GM21737 (cell line): Measurements from ENCODE around the gene RALGPS1.

Experiments used
- ATAC-seq: cut with Tn5 transposase; IDR thresholded peaks from one replicate; pipeline ENCODE4 v1.9.1; 2021; ENCODE audit warnings: mild to moderate bottlenecking, moderate library complexity; ENCODE audit not compliant: unreplicated experiment

The RALGPS1 gene

DNA sequence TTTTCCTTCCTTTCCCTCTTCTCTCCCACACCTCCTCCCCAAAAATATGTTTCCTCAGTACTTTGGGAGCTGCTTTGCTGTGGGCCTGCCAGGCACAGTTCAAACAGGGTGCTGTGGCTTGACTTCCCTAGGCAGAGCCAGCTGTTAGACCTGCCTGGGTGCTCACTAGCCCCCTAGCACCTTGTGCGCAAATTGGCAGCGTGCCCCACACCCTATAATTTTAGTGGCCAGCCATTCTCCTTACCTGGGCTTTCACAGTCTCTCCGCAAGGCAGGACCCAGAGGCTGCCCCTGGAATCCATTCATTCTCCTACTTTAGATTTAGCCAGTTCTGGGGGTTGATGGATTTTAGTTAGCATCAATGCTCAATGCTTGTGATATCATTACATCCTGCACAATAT lies 135.6 kb downstream of the RALGPS1 start:
- no peak for ATAC-seq

GRCh38 chr9:127050591-127051001 lies 136.0 kb downstream of the RALGPS1 start:
- no peak for ATAC-seq

GRCh38 chr9:127051881-127052595 lies 137.5 kb downstream of the RALGPS1 start:
- no peak for ATAC-seq

GRCh38 chr9:127053057-127053821 lies 138.7 kb downstream of the RALGPS1 start:
- ATAC-seq: no peak

DNA sequence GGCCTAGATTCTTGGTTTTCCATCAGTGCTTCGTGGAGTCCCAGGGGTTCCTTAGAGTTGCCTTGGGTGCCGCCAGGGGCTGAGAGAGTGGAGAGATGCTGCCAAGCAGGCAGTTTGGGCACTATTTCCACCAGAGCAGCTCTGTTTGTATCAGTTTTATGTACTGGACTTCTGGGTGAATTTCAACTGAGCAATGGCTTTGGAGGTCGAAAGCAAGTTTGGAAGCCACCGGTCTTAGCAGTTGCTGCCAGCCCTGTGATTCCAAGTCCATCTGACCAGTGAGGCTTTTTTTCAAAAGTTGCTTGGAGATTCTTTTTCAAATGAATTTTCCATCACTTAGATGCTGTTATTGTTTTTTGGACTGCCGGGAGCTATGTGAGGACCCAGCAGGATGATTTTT lies 139.4 kb downstream of the RALGPS1 start:
- ATAC-seq: no peak

GRCh38 chr9:127055745-127056402 lies 141.3 kb downstream of the RALGPS1 start:
- ATAC-seq: no peak

DNA sequence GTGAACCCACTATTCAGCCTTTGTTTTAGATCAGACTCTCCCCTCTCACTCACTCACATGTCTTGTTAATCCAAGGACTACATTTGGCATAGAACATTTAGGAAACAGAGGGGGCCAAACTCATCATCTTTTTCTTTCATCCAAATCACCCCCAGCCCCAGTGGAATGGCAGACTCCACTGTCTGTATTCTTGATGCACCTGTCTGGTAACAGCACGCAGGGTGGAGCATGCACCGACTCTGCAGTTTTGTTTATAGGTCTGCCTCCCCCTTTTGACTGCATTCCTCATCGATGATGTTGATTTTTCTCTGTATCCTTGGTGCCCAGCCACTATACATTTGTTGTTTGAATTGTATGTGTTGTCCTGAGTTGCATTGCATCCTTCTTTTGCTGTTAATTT lies 141.9 kb downstream of the RALGPS1 start:
- ATAC-seq: no peak

DNA sequence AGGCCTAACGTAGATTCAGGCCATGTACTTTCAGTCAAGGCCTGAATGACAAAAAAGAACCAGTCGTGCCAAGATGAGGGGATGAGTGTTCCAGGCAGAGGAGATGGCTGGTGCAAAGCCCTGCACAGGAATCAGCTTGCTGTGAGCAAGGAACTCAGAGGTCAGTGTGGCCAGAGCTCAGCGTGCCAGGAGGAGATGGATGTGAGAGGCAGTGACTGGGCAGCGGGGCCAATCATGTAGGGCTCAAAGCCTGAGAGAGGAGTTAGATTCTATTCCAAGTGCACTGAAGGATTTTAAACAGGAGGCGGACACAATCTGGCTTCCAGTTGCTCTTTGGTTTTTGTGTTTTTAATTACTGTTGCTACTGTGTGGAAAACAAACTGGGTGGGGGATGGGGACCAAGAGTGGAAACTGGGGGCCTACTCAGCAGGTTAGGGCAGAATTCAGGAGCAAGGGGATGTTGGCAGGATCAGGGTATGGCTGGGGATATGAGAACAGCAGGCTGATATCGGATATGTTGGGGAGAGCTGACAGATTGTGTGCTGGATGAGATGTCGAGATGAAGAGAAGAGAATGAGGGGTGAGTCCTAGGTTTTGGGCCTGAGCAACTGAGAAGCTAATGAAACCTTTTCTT lies 143.5 kb downstream of the RALGPS1 start:
- no peak for ATAC-seq

- ATAC-seq: no peak
Observed at GRCh38 chr9:127058645-127059021, 144.1 kb downstream of the RALGPS1 start.

DNA sequence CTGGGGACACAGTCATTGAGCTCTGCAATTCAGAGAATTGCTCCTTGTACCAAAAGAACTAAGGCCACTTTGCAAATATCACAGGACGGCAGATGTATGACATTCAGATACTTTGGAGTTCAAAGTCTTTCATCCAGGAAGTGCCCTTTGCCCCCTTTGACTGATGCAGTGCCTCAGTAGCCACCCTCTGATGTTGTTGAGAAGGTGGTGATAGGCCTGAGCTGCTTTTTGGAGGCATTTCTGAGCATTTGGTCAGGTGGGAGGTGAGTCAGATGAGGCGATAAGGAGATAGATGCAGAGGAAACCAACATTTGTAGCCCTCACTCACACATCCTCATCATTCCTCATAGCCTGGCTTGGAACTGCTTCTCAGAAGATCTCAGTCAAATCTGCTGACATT lies 144.4 kb downstream of the RALGPS1 start:
- no peak for ATAC-seq

GRCh38 chr9:127059765-127060361 lies 145.3 kb downstream of the RALGPS1 start:
- ATAC-seq: no peak

DNA sequence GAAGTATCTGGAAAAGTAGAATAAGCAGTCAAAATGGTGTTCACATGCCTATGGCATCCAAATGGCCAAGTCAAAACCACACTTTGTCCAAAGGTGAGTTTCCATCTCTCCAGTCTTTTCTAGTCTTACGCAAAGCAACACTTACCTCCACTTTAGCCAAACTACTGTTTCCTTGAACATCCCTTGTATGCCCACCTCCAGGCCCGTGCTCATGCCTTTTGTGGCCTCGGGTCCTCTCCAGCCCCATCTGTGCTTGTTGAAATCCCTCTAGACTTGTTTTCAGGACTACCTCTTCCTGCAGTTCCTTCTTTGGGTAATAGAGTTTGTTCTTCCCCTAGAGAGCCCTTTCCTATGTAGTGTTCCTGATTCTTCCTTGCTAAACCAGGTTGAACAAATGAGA lies 146.8 kb downstream of the RALGPS1 start:
- no peak for ATAC-seq

GRCh38 chr9:127064335-127064734 lies 149.8 kb downstream of the RALGPS1 start:
- no peak for ATAC-seq

GRCh38 chr9:127065592-127065991 lies 151.0 kb downstream of the RALGPS1 start:
- no peak for ATAC-seq

- ATAC-seq: no peak
Observed at GRCh38 chr9:127066060-127066850, 151.7 kb downstream of the RALGPS1 start.

DNA sequence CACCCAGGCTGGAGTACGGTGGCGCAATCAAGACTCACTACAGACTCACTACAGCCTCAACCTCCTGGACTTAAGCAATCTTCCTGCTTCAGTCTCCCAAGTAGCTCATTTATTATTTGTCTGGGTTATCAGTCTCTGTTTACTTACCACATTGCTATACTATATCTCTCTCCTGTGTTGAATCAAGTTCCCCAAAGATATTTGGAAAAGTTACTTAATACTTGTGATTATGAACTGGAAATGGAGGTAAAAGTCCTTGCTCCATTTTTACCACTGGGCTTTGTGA lies 152.2 kb downstream of the RALGPS1 start:
- no peak for ATAC-seq

DNA sequence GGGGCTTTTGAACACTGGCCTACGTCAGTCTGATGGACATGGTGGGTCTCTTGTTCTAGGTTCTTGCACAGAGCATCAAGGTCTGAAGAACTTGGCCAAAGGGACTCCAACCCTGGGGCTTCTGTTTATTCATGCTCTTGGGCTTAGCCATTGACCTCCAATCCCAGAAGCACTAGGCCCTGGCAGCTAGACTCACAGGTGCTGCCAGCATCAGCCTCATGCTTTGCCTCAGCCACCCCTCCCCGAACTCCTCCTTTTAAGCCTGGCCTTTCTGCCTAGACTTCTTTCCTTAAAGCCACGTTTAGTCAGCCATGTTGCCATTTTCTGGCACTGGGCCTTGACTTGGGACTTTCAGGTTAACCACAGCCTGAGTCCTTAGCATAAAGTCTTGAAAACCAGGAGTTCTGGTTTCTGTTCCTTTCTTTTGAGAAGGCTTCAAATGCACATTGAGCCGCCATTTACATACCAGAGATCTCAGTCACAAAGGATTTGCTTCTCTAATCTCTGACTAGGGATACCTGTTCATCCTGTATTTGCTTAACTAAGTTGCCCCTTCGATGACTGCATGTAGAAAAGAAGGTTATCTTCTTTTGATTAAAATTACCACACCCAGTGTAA lies 153.1 kb downstream of the RALGPS1 start:
- no peak for ATAC-seq

DNA sequence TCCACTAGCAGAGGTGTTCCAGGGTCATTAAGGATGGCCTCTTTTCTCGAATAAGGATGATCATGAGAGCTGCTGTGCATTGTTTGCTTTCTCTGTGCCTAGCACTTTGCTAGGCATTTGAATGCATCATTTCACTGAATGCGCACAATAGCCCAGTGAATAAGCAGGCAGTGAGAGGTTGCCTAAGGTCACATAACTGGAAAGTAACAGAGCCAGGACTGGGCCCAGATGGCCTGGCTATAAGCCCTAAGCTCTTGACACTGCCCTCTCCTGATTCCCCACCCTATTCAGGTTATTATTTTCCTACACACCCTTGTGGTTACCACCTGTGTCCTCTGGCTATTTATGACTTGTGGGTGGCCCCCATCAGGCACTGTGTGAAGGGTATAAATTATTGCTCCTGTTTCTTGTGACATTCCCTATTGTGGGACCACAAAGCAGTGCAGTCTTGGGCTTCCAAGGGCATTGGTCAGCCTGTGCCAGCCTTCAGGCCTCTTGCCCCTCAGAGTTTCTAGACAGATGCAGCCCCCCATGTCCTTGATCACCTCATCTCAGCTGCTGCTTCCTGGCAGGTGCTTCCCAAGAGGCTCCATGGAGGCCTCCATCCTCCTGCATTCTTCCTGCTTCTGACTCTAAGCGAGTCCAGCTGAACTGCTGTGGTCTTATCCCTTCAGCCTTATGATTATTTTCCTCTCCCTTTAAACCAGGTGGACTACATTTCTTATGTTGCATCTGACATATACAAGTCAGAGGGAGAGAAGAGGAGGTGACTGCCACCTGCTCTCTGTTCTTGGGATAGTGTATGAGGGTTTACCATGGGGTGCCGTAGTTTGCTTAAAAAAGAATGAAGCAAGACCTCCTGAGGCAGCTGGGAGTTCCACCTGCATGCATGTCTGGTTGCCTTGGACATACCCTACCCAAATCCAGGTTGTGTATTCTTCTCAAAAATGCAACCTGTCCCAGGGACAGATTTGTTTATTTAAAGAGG lies 160.3 kb downstream of the RALGPS1 start:
- ATAC-seq: no peak
